Endothelial cell of umbilical vein (primary cell): ENCODE measurements around the gene CCDC142. TPM values are rescaled to one million over a fixed set of nuclear protein-coding genes. Genes with fewer than 3 reads are reported as not detected.

Experiments used
- BruUV-seq: library from RNA; stranded (reverse); fragments of 400-500 nt; replicated peaks from 2 replicates; lab custom pipeline; 2021; lab: Mats Ljungman, UMichigan
- CTCF ChIA-PET: fragments of 300-600, 350-600 bp; sonication (Branson Sonifier 250); formaldehyde crosslinking; loops from one replicate; lab custom pipeline; 2021; ENCODE audit warnings: antibody characterized with exemption, inconsistent platforms; lab: Charles Lee
- POLR2A ChIA-PET: fragments of 300-600, 350-600 bp; sonication (Branson Sonifier 250); formaldehyde crosslinking; loops from one replicate; lab custom pipeline; 2021; ENCODE audit warnings: antibody characterized with exemption, inconsistent platforms; lab: Charles Lee
- DNase-seq: peaks from one replicate; pipeline ENCODE4 v3.0.0-alpha.2; 2011; ENCODE audit warnings: low read depth, low spot score
- FAIRE-seq: peaks from 2 replicates; lab custom pipeline; 2011; peaks lifted over from hg19 to GRCh38; lab: Jason Lieb, UNC
- H2AFZ ChIP-seq: 2 replicates; pipeline ENCODE4 v1.6.0; 2012; ENCODE audit warnings: low read depth, low read length, control low read depth, inconsistent platforms
- H3K27ac ChIP-seq: 2 replicates; pipeline ENCODE4 v1.5.1; 2011; ENCODE audit warnings: low read depth, mild to moderate bottlenecking, control low read depth, low read length, moderate library complexity; ENCODE audit not compliant: insufficient read depth
- H3K27me3 ChIP-seq, 2 experiments: 2 replicates each; pipeline versions ENCODE4 v1.6.0 to v1.6.1; 2011; ENCODE audit warnings: low read length in 2 of 2, mixed read lengths in 1 of 2; ENCODE audit not compliant: control insufficient read depth in 2 of 2, insufficient read depth in 2 of 2
- H3K36me3 ChIP-seq, 2 experiments: 2 replicates in 1 of 2; 3 replicates in 1 of 2; pipeline ENCODE4 v1.5.1; 2011; ENCODE audit warnings: low read length in 2 of 2, mild to moderate bottlenecking in 1 of 2, moderate library complexity in 1 of 2; ENCODE audit not compliant: control insufficient read depth in 2 of 2, insufficient read depth in 2 of 2; ENCODE audit errors: extremely low read depth in 1 of 2
- H3K4me1 ChIP-seq: 3 replicates; pipeline ENCODE4 v1.5.1; 2011; ENCODE audit warnings: mild to moderate bottlenecking, low read length; ENCODE audit not compliant: control insufficient read depth, insufficient read depth; ENCODE audit errors: extremely low read depth
- H3K4me2 ChIP-seq: 2 replicates; pipeline ENCODE4 v1.6.1; 2011; ENCODE audit warnings: low read length, control low read depth, mixed read lengths; ENCODE audit not compliant: insufficient read depth
- H3K4me3 ChIP-seq, 3 experiments: fragments of 200-600 bp in 1 of 3; sonication (generic), shearing (Covaris generic) in 1 of 3; replicated peaks in 1 of 3; 2 replicates each; pipeline ENCODE4 v1.5.1; 2011 to 2016; ENCODE audit warnings: control low read depth in 3 of 3, low read length in 3 of 3, mild to moderate bottlenecking in 2 of 3, inconsistent platforms in 1 of 3, low read depth in 1 of 3, moderate library complexity in 1 of 3; ENCODE audit not compliant: insufficient read depth in 1 of 3
- H3K79me2 ChIP-seq: 2 replicates; pipeline ENCODE4 v1.6.0; 2012; ENCODE audit warnings: low read length, inconsistent platforms; ENCODE audit not compliant: control insufficient read depth, insufficient read depth
- H3K9ac ChIP-seq: replicated peaks from 2 replicates; pipeline ENCODE3; 2011; ENCODE audit warnings: low read length, control low read depth; ENCODE audit not compliant: insufficient read depth; ENCODE audit errors: extremely low read depth
- H3K9me1 ChIP-seq: replicated peaks from 3 replicates; pipeline ENCODE4 v1.6.0; 2011; ENCODE audit warnings: mild to moderate bottlenecking, low read length; ENCODE audit not compliant: control insufficient read depth, insufficient read depth; ENCODE audit errors: extremely low read depth
- H3K9me3 ChIP-seq: replicated peaks from 2 replicates; pipeline ENCODE4 v1.5.1; 2012; ENCODE audit warnings: low read length, inconsistent platforms; ENCODE audit not compliant: control insufficient read depth, insufficient read depth
- H4K20me1 ChIP-seq: replicated peaks from 2 replicates; pipeline ENCODE3; 2011; ENCODE audit warnings: mild to moderate bottlenecking, low read length; ENCODE audit not compliant: control insufficient read depth, insufficient read depth; ENCODE audit errors: extremely low read depth
- FOS ChIP-seq: IDR thresholded peaks from 2 replicates; pipeline ENCODE4 v1.6.1; 2011; ENCODE audit warnings: mild to moderate bottlenecking, low read length, moderate library complexity, borderline replicate concordance; ENCODE audit not compliant: insufficient read depth
- GATA2 ChIP-seq: IDR thresholded peaks from 2 replicates; pipeline ENCODE4 v1.7.0; 2011; ENCODE audit warnings: low read depth, mild to moderate bottlenecking, moderate library complexity, mixed read lengths, low read length; ENCODE audit not compliant: insufficient read length, insufficient read depth
- JUN ChIP-seq: IDR thresholded peaks from 2 replicates; pipeline ENCODE4 v1.6.1; 2011; ENCODE audit warnings: borderline replicate concordance, low read depth; ENCODE audit not compliant: insufficient read length, insufficient read depth
- MYC ChIP-seq: IDR thresholded peaks from one replicate; pipeline ENCODE4 v1.6.1; 2011; ENCODE audit warnings: mild to moderate bottlenecking, low read depth, low read length
- POLR2A ChIP-seq: IDR thresholded peaks from 2 replicates; pipeline ENCODE4 v1.6.1; 2012; ENCODE audit warnings: low read depth, mild to moderate bottlenecking, control low read depth, low read length
- POLR2AphosphoS5 ChIP-seq: IDR thresholded peaks from 2 replicates; pipeline ENCODE4 v1.6.1; 2012; ENCODE audit warnings: low read depth, mild to moderate bottlenecking, control low read depth, low read length, moderate library complexity; ENCODE audit not compliant: insufficient read depth
- dilution Hi-C: fragments of 300-500 bp; cut with MboI; formaldehyde crosslinking; loops from one replicate; pipeline ENCODE4 v1.15.0; 2019; ENCODE audit warnings: low sequenced_read_pairs; ENCODE audit not compliant: extremely low pct_ligation_motif_present
- intact Hi-C: fragments of 100-400 bp; cut with micrococcal nuclease; formaldehyde crosslinking; loops from one replicate; pipeline ENCODE4 v1.10.0; 2022
- polyA plus RNA-seq, 4 experiments: library from polyadenylated mRNA; depleted of rRNA in 3 of 4; stranded (reverse) in 3 of 4; unstranded in 1 of 4; fragments of >200 nt; gene quantifications; 2 replicates each; pipeline versions ENCODE4 v1.2.1 to v1.2.3, GENCODE V29; 2011 to 2012; ENCODE audit warnings: missing spikeins in 1 of 4
- total RNA-seq: library from RNA; stranded (reverse); gene quantifications from 2 replicates; pipeline ENCODE4 v1.2.3, GENCODE V29; 2021
- TF ChIP-seq, protein P1 (sequence below): IDR thresholded peaks from 2 replicates; pipeline ENCODE4 v1.6.1; 2011; ENCODE audit not compliant: insufficient read depth, insufficient read length
- TF ChIP-seq, protein P2 (sequence below), 2 donors: IDR thresholded peaks; 1 replicate in 1 of 2; 2 replicates in 1 of 2; pipeline ENCODE4 v1.5.1; 2011; ENCODE audit warnings: low read length in 2 of 2, mild to moderate bottlenecking in 2 of 2, moderate library complexity in 2 of 2, control low read depth in 1 of 2, inconsistent platforms in 1 of 2, low read depth in 1 of 2; ENCODE audit not compliant: insufficient read depth in 1 of 2; ENCODE audit errors: extremely low read depth in 1 of 2

CCDC142 gene
- total and polyA plus RNA-seq, 2 donors (not counting 3 experiments of a cell fraction or from before 2014, with no cell fraction given) = 12.8 to 23.8 TPM

DNA sequence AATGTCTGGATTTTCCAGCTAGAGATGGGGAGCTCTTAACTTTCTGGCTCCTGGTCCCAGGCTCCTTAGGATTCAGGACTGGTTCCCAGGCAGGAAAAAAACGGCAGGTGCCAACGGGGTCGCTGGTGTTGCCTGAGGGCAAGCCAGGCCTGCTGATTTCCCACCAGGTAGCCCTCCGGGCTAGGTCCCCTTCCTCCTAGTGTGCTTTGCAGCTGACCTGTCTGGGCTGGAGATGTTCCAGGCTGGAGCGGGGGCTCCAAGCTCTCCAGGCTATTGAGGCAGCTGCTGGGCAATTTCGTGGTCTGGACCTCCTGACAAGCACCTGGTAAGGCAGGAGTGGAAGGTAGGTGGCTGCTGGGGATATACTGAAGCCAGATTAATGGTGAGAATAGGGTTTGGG lies 8.3 kb downstream of the CCDC142 start:
- POLR2A ChIA-PET = no interaction called here
- no peak for DNase-seq
- dilution Hi-C loops = no loop called here
- Histone ChIP-seq H3K79me2 (no peaks in the 10 kb centered on the region), H3K4me2 (no peak overlapping the region), H3K9me3 (no peaks in the 10 kb centered on the region), H3K27me3 (no peaks in the 10 kb centered on the region), H3K9me1 (no peaks in the 10 kb centered on the region), H2AFZ (no peak overlapping the region), H3K4me3 (no peak overlapping the region), H3K27ac (no peak overlapping the region), H3K9ac (no peak overlapping the region), H3K4me1 (peaks cover 13% of the 10 kb centered on the region), H3K36me3 (peaks cover 0 to 7% of the 10 kb centered on the region in 2 experiments), H4K20me1 (no peaks in the 10 kb centered on the region)
- no peak for FAIRE-seq
- intact Hi-C loops = no loop called here
- no TSS peak for BruUV-seq
- TF ChIP-seq MYC (no peak), FOS (no peak), GATA2 (no peak), POLR2AphosphoS5 (no peak), POLR2A (no peak), JUN (no peak)
- TF ChIP-seq, protein P1, sequence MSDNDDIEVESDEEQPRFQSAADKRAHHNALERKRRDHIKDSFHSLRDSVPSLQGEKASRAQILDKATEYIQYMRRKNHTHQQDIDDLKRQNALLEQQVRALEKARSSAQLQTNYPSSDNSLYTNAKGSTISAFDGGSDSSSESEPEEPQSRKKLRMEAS = no peak
- TF ChIP-seq, protein P2, sequence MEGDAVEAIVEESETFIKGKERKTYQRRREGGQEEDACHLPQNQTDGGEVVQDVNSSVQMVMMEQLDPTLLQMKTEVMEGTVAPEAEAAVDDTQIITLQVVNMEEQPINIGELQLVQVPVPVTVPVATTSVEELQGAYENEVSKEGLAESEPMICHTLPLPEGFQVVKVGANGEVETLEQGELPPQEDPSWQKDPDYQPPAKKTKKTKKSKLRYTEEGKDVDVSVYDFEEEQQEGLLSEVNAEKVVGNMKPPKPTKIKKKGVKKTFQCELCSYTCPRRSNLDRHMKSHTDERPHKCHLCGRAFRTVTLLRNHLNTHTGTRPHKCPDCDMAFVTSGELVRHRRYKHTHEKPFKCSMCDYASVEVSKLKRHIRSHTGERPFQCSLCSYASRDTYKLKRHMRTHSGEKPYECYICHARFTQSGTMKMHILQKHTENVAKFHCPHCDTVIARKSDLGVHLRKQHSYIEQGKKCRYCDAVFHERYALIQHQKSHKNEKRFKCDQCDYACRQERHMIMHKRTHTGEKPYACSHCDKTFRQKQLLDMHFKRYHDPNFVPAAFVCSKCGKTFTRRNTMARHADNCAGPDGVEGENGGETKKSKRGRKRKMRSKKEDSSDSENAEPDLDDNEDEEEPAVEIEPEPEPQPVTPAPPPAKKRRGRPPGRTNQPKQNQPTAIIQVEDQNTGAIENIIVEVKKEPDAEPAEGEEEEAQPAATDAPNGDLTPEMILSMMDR (IDR thresholded peaks at IDR 0.05; ENCODE audit: extremely low read depth in 1 of 2, insufficient read depth in 1 of 2, low read depth in 1 of 2, low read length in 2 of 2) = no peak
- CTCF ChIA-PET = interaction anchor here (0.8 to 1.8 kb wide), 5 partner anchors 9 to 225 kb away, joined by 3 to 6 read pairs (median 5); partner anchors contain the start of gene MOGS
